ENCODE measurements around the gene DBT. TPM values are rescaled to one million over a fixed set of nuclear protein-coding genes. Genes with fewer than 3 reads are reported as not detected.
"Not testable (repeated sequence)": the region's sequence is repeated elsewhere in the genome, so short reads cannot be mapped to it uniquely, and the experiment has no call there.

DBT gene
- total RNA-seq, 4 donors from 2014 or later, result 8.1 to 10.7 (median 10.3) TPM

GRCh38 chr1:100268202-100268601 lies 18.6 kb upstream of the DBT start:
- Histone ChIP-seq H3K36me3 (peaks cover 0 to 60% (median 5%) of the 10 kb centered on the region in 3 donors), H3K27me3 (no peaks in the 10 kb centered on the region), H3K9me3 (no peaks in the 10 kb centered on the region), H3K4me3 (no peak overlapping the region), H3K4me1 (peaks cover 0 to 62% (median 19%) of the 10 kb centered on the region in 4 donors), H3K27ac (no peak overlapping the region)
- TF ChIP-seq EP300 (IDR thresholded peaks at IDR 0.05), result no peak
- no peak for TF ChIP-seq CTCF (IDR thresholded peaks at IDR 0.05)
- no peak for TF ChIP-seq POLR2A (IDR thresholded peaks at IDR 0.05)
- no peak for DNase-seq (ENCODE audit: low spot score in 2 of 2)
- 93 to 96% methylated on average over 4 of the region's 4 CpGs for WGBS, 2 donors

- Histone ChIP-seq H3K9me3 (no peaks in the 10 kb centered on the region), H3K4me3 (peak overlapping the region; percentile 70 to 92 (median 79)), H3K36me3 (peaks cover 0 to 52% (median 5%) of the 10 kb centered on the region in 3 donors), H3K27ac (peak overlapping the region in 2 of 4 donors; percentile 83 to 90), H3K27me3 (no peaks in the 10 kb centered on the region), H3K4me1 (peaks cover 0 to 60% (median 19%) of the 10 kb centered on the region in 4 donors)
- 70 to 83% methylated on average over 1 of the region's 1 CpG for WGBS, 2 donors
- TF ChIP-seq POLR2A (IDR thresholded peaks at IDR 0.05), result no peak
- no peak for TF ChIP-seq EP300 (IDR thresholded peaks at IDR 0.05)
- no peak for DNase-seq (ENCODE audit: low spot score in 2 of 2)
These were observed 17.6 kb upstream of the DBT start for GRCh38 chr1:100267284-100267683.

- H3K9me3 ChIP-seq, result no peaks in the 10 kb centered on the region
- H3K36me3 ChIP-seq, result peaks cover 0 to 46% (median 5%) of the 10 kb centered on the region in 3 donors
- H3K4me1 ChIP-seq, result peaks cover 0 to 55% (median 19%) of the 10 kb centered on the region in 4 donors
- H3K27ac ChIP-seq, result peak overlapping the region in 3 of 4 donors; percentile 82 to 90 (median 83)
- H3K4me3 ChIP-seq, result peak overlapping the region; percentile 70 to 92 (median 79)
- no peak for DNase-seq (ENCODE audit: low spot score in 2 of 2)
- TF ChIP-seq CTCF (IDR thresholded peaks at IDR 0.05) (no peak), EP300 (IDR thresholded peaks at IDR 0.05) (no peak), POLR2A (IDR thresholded peaks at IDR 0.05) (no peak)
- WGBS, 2 donors, result 0 to 1% methylated on average over 6 to 8 of the region's 8 CpGs
- no peaks in the 10 kb centered on the region for H3K27me3 ChIP-seq
These were observed 17.1 kb upstream of the DBT start for GRCh38 chr1:100266741-100267140.

- peaks cover 0 to 53% (median 19%) of the 10 kb centered on the region in 4 donors for H3K4me1 ChIP-seq
- TF ChIP-seq EP300 (IDR thresholded peaks at IDR 0.05), result peak; percentile 73 to 93
- peak; percentile 34 to 76 for TF ChIP-seq POLR2A (IDR thresholded peaks at IDR 0.05)
- TF ChIP-seq CTCF (IDR thresholded peaks at IDR 0.05), result peak in 1 of 5 experiments; percentile 21
- DNase-seq (ENCODE audit: low spot score in 2 of 2), result peak; percentile 92 to 95
- H3K27me3 ChIP-seq, result no peaks in the 10 kb centered on the region
- 0 to 1% methylated on average over 42 to 47 of the region's 53 CpGs for WGBS, 2 donors
- peaks cover 0 to 40% (median 5%) of the 10 kb centered on the region in 3 donors for H3K36me3 ChIP-seq
- H3K27ac ChIP-seq, result peak within 1 kb of the TSS; percentile 49 to 90 (median 82)
- peak within 1 kb of the TSS; percentile 70 to 92 (median 79) for H3K4me3 ChIP-seq
- H3K9me3 ChIP-seq, result no peaks in the 10 kb centered on the region
These were observed 16.5 kb upstream of the DBT start, which contains the start of gene RTCA for GRCh38 chr1:100265931-100266740. Gene RTCA (plus strand): TSS chr1:100266216. CDS start chr1:100266376, 160 bp downstream.

- peak overlapping the region; percentile 49 to 90 (median 82) for H3K27ac ChIP-seq
- H3K4me3 ChIP-seq, result peak overlapping the region; percentile 70 to 92 (median 79)
- peaks cover 0 to 50% (median 19%) of the 10 kb centered on the region in 4 donors for H3K4me1 ChIP-seq
- no peak for DNase-seq (ENCODE audit: low spot score in 2 of 2)
- H3K27me3 ChIP-seq, result no peaks in the 10 kb centered on the region
- WGBS, 2 donors, result 1 to 2% methylated on average over 12 of the region's 12 CpGs
- no peaks in the 10 kb centered on the region for H3K9me3 ChIP-seq
- TF ChIP-seq EP300 (IDR thresholded peaks at IDR 0.05) (no peak), CTCF (IDR thresholded peaks at IDR 0.05) (no peak), POLR2A (IDR thresholded peaks at IDR 0.05) (no peak)
- peaks cover 0 to 34% (median 5%) of the 10 kb centered on the region in 3 donors for H3K36me3 ChIP-seq
These were observed 15.9 kb upstream of the DBT start for GRCh38 chr1:100265562-100265930.

GRCh38 chr1:100264081-100264480 lies 14.4 kb upstream of the DBT start:
- Histone ChIP-seq H3K4me1 (peaks cover 0 to 35% (median 19%) of the 10 kb centered on the region in 4 donors), H3K36me3 (peaks cover 0 to 20% (median 5%) of the 10 kb centered on the region in 3 donors)
- 98% methylated on average over 5 of the region's 5 CpGs for WGBS, 2 donors
- not testable (repeated sequence) for DNase-seq (ENCODE audit: low spot score in 2 of 2); H3K27ac ChIP-seq; H3K4me3 ChIP-seq; H3K9me3 ChIP-seq; H3K27me3 ChIP-seq

Measured in tibial nerve (tissue), 4 donors.